CD4-positive, alpha-beta T cell (primary cell): Measurements from ENCODE around the gene ZNF212. TPM values are rescaled to one million over a fixed set of nuclear protein-coding genes. Genes with fewer than 3 reads are reported as not detected.
A peak's percentile ranks its signal among the peaks of the same experiment; 100 is the strongest.

ENCODE experiments used
- ATAC-seq: fragments of 200-7000 bp; cut with Tn5 transposase; one replicate; pipeline ENCODE4 v1.10.0; 2022; ENCODE audit warnings: mild to moderate bottlenecking; ENCODE audit not compliant: poor library complexity
- CTCF ChIA-PET: fragments of 350-600 bp; sonication (Branson Sonifier 250); formaldehyde crosslinking; loops from one replicate; lab custom pipeline; 2021; ENCODE audit warnings: antibody characterized with exemption, inconsistent platforms; lab: Charles Lee
- POLR2A ChIA-PET: fragments of 350-600 bp; sonication (Branson Sonifier 250); formaldehyde crosslinking; loops from one replicate; lab custom pipeline; 2021; ENCODE audit warnings: antibody characterized with exemption, inconsistent platforms; lab: Charles Lee
- DNase-seq, 14 experiments: peaks; one replicate each; pipeline ENCODE4 v3.0.0-alpha.2; 2013 to 2020; ENCODE audit warnings: mixed read lengths in 2 of 14
- H3K27ac ChIP-seq, 2 donors: one replicate each; pipeline versions ENCODE4 v1.5.1 to v1.7.0; 2013; ENCODE audit warnings: low read length in 2 of 2, low read depth in 1 of 2, mild to moderate bottlenecking in 1 of 2
- H3K27me3 ChIP-seq, 2 experiments: 1 replicate in 1 of 2; 2 replicates in 1 of 2; pipeline versions ENCODE4 v1.6.1 to v1.7.0; 2013; ENCODE audit warnings: low read length in 2 of 2, control low read depth in 1 of 2, mild to moderate bottlenecking in 1 of 2, moderate library complexity in 1 of 2; ENCODE audit not compliant: insufficient read depth in 2 of 2, control insufficient read depth in 1 of 2
- H3K36me3 ChIP-seq: one replicate; pipeline ENCODE4 v1.6.1; 2013; ENCODE audit warnings: low read length, control low read depth; ENCODE audit not compliant: insufficient read depth
- H3K4me1 ChIP-seq: one replicate; pipeline ENCODE4 v1.6.1; 2013; ENCODE audit warnings: low read length, control low read depth; ENCODE audit not compliant: insufficient read depth
- H3K4me3 ChIP-seq: one replicate; pipeline ENCODE4 v1.5.1; 2013; ENCODE audit warnings: mild to moderate bottlenecking, low read length, moderate library complexity
- H3K9me3 ChIP-seq, 2 experiments: 1 replicate in 1 of 2; 2 replicates in 1 of 2; pipeline versions ENCODE4 v1.6.1 to v1.7.0; 2013; ENCODE audit warnings: low read length in 2 of 2, mild to moderate bottlenecking in 2 of 2, control low read depth in 1 of 2, moderate library complexity in 1 of 2; ENCODE audit not compliant: control insufficient read depth in 1 of 2, insufficient read depth in 1 of 2
- H3K27ac Mint-ChIP-seq: one replicate; pipeline ENCODE4 v1.8.0; 2020; ENCODE audit warnings: mixed read lengths
- H3K27me3 Mint-ChIP-seq: one replicate; pipeline ENCODE4 v1.8.0; 2021; ENCODE audit warnings: mixed read lengths
- H3K36me3 Mint-ChIP-seq: one replicate; pipeline ENCODE4 v1.8.0; 2021; ENCODE audit warnings: low read depth, mixed read lengths
- H3K4me1 Mint-ChIP-seq: one replicate; pipeline ENCODE4 v1.8.0; 2021; ENCODE audit warnings: low read depth, mixed read lengths
- H3K4me3 Mint-ChIP-seq: one replicate; pipeline ENCODE4 v1.8.0; 2020; ENCODE audit warnings: mild to moderate bottlenecking, mixed read lengths
- H3K9me3 Mint-ChIP-seq: one replicate; pipeline ENCODE4 v1.8.0; 2020; ENCODE audit warnings: mixed read lengths
- CTCF ChIP-seq: fragments of 200-600 bp; IDR thresholded peaks from one replicate; pipeline ENCODE4 v1.8.0; 2022; ENCODE audit warnings: antibody characterized with exemption, mild to moderate bottlenecking
- intact Hi-C, 2 experiments: fragments of 100-400 bp; cut with DNase I in 1 of 2; cut with micrococcal nuclease in 1 of 2; formaldehyde crosslinking; loops; one replicate each; pipeline versions ENCODE4 v1.15.1 to v1.9.0; 2023 to 2025; cut with DNase I, micrococcal nuclease
- total RNA-seq, 174 experiments: library from RNA in 2 of 174; stranded (reverse) in 2 of 174; gene quantifications; one replicate each; pipeline ENCODE4 v1.2.3 and lab custom pipeline; 2021 to 2026

Gene ZNF212
- total RNA-seq, 2 experiments from 2014 or later: 12.1 to 13.2 TPM

GRCh38 chr7:149237502-149237901 lies 1.9 kb upstream of the ZNF212 start:
- H3K4me3 ChIP-seq: no peak overlapping the region
- TF ChIP-seq CTCF: no peak
- Mint-ChIP-seq H3K4me3 (peak overlapping the region; percentile 63), H3K4me1 (peaks cover 19% of the 10 kb centered on the region), H3K27me3 (peaks cover 23% of the 10 kb centered on the region), H3K36me3 (peaks cover 12% of the 10 kb centered on the region), H3K9me3 (no peaks in the 10 kb centered on the region), H3K27ac (no peak overlapping the region)
- DNase-seq: no peak
- no peak overlapping the region for H3K27ac ChIP-seq
- CTCF ChIA-PET: interaction anchor here (1.6 kb wide), 1 partner anchor 24 kb away, joined by 4 read pairs; the partner anchor contains the start of gene ZNF783
- peaks cover 6 to 8% of the 10 kb centered on the region in 2 experiments for H3K27me3 ChIP-seq
- intact Hi-C loops: loop anchor here in 1 of 2 experiments (5.0 kb wide), 1 partner anchor 40 kb away; the partner anchor contains the start of gene ZNF282
- no peak for ATAC-seq
- peaks cover 25% of the 10 kb centered on the region for H3K4me1 ChIP-seq
- no peaks in the 10 kb centered on the region for H3K9me3 ChIP-seq
- no peaks in the 10 kb centered on the region for H3K36me3 ChIP-seq
- POLR2A ChIA-PET: no interaction called here

GRCh38 chr7:149238051-149238450 lies 1.4 kb upstream of the ZNF212 start:
- H3K4me1 Mint-ChIP-seq: peaks cover 24% of the 10 kb centered on the region
- H3K27me3 Mint-ChIP-seq: peaks cover 17% of the 10 kb centered on the region
- H3K9me3 ChIP-seq: peaks cover 0 to 3% of the 10 kb centered on the region in 2 experiments
- H3K27me3 ChIP-seq: peaks cover under 1 to 5% of the 10 kb centered on the region in 2 experiments
- ChIA-PET POLR2A (no interaction called here), CTCF (interaction anchor here (1.6 kb wide), 1 partner anchor 24 kb away, joined by 4 read pairs; the partner anchor contains the start of gene ZNF783)
- H3K4me3 ChIP-seq: no peak overlapping the region
- H3K36me3 ChIP-seq: no peaks in the 10 kb centered on the region
- peaks cover 25% of the 10 kb centered on the region for H3K4me1 ChIP-seq
- H3K9me3 Mint-ChIP-seq: no peaks in the 10 kb centered on the region
- no peak for TF ChIP-seq CTCF
- no peak overlapping the region for H3K27ac Mint-ChIP-seq
- intact Hi-C loops: loop anchor here in 1 of 2 experiments (5.0 kb wide), 1 partner anchor 41 kb away; the partner anchor contains the start of gene ZNF282
- peaks cover 18% of the 10 kb centered on the region for H3K36me3 Mint-ChIP-seq
- peak overlapping the region; percentile 78 for H3K4me3 Mint-ChIP-seq
- no peak for DNase-seq
- no peak overlapping the region for H3K27ac ChIP-seq
- ATAC-seq: no peak

- Histone ChIP-seq H3K27me3 (no peaks in the 10 kb centered on the region), H3K27ac (no peak overlapping the region), H3K4me1 (peaks cover 35% of the 10 kb centered on the region), H3K36me3 (no peaks in the 10 kb centered on the region), H3K4me3 (peak overlapping the region; percentile 84), H3K9me3 (peaks cover 0 to 3% of the 10 kb centered on the region in 2 experiments)
- Mint-ChIP-seq H3K9me3 (no peaks in the 10 kb centered on the region), H3K4me1 (peaks cover 33% of the 10 kb centered on the region), H3K27me3 (peaks cover 10% of the 10 kb centered on the region), H3K27ac (peak overlapping the region; percentile 81), H3K4me3 (peak overlapping the region; percentile 93), H3K36me3 (peaks cover 21% of the 10 kb centered on the region)
- ChIA-PET CTCF (interaction anchor here (1.1 to 1.7 kb wide), 4 partner anchors 22 to 384 kb away, joined by 3 to 7 read pairs (median 5); partner anchors contain the start of genes ZNF398 and ZNF783), POLR2A (interaction anchor here (0.7 to 2.8 kb wide), 5 partner anchors 13 to 182 kb away, joined by 3 to 12 read pairs (median 3); partner anchors contain the start of gene ZNF783)
- ATAC-seq: no peak
- no peak for TF ChIP-seq CTCF
- intact Hi-C loops: loop anchor here in 1 of 2 experiments (1.0 to 10.0 kb wide), 4 partner anchors 19 to 216 kb away; partner anchors contain the start of gene PDIA4
- DNase-seq: no peak
Measured at GRCh38 chr7:149240637-149241036, 1.2 kb downstream of the ZNF212 start.
